ENCODE results near the gene RBMX.

RBMX gene

DNA sequence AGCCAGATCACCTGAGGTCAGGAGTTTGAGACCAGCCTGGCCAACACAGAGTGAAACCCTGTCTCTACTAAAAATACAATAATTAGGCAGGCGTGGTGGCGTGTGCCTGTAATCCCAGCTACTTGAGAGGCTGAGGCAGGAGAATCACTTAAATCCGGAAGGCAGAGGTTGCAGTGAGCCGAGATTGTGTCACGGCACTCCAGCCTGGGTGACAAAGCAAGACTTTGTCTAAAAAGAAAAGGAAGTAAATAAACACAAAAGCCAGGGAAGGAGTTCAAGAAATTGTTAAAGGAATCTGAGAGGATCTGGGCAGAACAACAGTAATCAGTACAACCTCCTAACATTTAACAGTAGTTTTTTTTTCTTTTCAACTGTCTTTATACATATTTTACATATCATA, 51.1 kb downstream of the RBMX start:
- DNase-seq, result peak in 3 of 4 experiments; percentile 37 to 50 (median 40)

DNA sequence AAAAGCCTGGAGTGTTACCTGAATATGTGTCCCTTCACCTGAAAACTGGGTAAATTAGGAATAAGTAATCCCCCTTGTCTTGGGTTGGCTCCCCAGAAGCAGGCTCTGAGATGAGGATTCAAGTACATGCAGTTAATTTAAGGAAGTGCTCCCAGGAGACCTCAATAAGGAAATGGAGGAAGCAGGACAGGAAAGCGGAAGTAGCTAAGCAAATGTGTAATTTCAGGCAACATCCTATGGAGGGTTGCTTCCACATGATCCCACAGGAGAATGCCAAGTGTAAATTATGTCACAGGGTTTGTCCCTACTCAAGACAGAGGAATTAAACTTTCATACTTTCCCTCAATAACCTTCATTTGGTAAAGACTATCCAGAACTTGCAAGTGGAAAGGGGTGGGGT, 51.7 kb downstream of the RBMX start:
- peak; percentile 59 to 84 (median 73) for DNase-seq

GRCh38 chrX:136827026-136827425, 53.5 kb downstream of the RBMX start:
- DNase-seq, result no peak

DNA sequence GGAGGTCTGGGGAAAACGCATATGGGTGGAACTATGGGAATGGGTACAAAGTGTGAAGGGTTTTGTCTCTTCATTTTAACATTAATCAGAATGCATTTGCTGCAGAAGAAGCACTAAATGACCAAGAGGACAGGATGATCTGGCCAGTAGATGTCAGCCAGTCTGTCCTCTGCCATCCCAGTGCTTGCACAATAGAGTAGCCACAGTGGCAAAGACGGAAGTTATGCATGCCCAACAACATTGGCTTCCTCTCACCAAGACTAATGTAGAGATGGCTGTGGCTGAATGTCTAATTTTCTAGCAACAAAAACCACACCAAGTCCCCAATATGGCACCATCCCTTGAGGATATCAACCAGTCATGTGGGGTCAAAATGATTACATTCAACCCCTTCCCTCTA, 54.8 kb downstream of the RBMX start:
- peak; percentile 29 to 65 (median 60) for DNase-seq
